GM18873 (cell line): ENCODE data around the gene GID4.

ENCODE experiments used
- ATAC-seq: cut with Tn5 transposase; IDR thresholded peaks from one replicate; pipeline ENCODE4 v1.9.1; 2021; ENCODE audit warnings: mild to moderate bottlenecking, moderate library complexity, moderate number of reproducible peaks; ENCODE audit not compliant: unreplicated experiment, low FRiP score

The GID4 gene

GRCh38 chr17:18015593-18015992 lies 23.6 kb upstream of the GID4 start:
- ATAC-seq: no peak

GRCh38 chr17:18016426-18016825 lies 22.8 kb upstream of the GID4 start:
- ATAC-seq: no peak

GRCh38 chr17:18017958-18018357 lies 21.2 kb upstream of the GID4 start:
- ATAC-seq: no peak

DNA sequence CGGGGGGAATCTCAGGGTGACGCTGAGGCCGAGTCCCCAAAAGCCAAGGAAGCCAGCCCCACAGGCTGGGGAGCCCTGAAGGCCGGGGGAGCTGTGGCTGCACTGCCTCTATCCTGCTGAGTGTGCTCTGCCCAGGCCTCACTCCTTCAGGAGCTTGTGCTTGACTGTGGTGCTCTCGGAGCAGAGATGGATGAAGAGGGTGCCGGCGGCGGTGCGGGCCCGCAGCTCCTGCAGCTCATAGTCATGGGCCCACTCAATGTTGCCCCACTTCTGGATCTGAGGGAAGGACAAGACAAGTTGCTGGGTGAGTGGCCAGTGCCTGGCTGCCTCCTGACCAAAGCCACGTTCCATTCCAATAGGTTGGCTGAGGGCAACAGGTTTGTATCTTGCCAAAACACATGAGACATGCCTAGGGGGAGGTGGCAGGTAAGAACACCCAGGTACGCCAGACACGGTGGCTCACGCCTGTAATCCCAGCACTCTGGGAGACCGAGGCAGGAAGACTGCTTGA lies 20.7 kb upstream of the GID4 start:
- ATAC-seq: no peak

- no peak for ATAC-seq
Measured at GRCh38 chr17:18019838-18020154, 19.4 kb upstream of the GID4 start.

DNA sequence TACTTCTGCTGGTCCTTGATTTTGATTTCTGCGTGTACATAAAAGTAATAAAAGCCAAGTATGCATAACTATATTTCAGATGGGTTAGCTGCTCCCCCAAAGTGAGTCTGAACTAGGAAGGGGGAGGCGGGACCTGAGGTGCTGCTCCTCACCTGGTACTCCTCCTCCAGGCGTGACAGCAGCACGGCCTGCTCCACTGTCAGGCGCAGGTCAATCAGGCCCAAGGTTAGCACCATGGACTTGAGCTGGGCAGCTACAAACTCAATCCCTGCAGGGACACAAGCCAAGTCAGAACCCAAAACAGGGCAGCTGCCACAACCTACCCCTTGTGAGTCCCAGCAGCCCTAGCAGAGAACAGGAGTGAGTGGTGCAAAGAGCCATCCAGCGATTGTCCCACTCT lies 18.2 kb upstream of the GID4 start:
- no peak for ATAC-seq

DNA sequence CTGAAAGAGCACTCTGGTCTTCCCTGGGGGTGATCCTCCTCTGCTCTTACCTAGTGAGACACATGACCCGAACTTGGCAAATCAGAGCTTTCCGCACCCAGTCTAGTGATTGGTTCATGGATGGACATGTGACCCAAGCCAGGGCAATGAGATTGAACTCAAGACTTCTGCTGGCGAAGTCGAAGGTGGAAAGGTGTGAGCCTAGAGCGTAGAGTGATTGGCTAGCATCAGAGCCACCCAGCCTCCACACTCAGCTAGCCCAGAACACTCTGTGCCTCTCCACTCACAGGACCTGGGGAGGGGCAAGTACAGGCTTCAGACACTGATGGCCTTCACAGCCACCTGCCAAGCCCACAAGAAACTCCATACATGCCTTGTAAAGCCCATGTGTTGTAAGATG lies 17.8 kb upstream of the GID4 start:
- ATAC-seq: no peak

DNA sequence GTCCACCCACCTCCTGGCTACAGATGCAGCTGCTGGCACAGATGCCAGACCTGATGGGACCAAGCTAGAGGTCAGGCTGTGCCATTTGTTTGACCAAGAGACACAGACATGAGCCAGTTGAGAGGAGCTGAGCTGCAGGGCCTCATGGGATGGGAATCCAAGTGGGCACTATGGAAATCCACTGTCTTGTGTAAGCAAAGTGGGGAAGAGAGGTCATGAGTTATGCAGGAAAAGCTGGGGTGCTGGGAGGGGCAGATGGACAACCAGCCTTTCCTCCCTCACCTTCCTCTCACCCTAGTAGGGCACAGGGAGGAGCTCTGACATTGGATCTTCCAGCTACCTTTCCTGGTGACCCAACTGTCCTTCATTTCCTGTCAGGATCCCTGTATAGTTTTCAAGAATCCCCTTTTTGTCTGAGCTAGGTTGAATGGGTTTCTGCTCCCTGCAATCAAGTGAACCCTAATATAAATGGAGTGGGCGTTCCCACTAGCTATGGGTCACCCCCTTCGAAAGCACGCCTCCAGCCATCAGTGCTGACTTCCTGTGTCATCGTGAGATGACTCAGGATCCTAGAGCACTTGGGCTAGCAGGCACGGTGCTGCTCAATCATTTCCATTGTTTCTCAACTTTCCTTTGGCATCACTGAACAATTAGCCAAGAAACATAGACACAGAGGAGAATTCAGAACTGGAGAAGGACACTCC lies 13.8 kb upstream of the GID4 start:
- ATAC-seq: no peak

GRCh38 chr17:18025945-18026776 lies 13.0 kb upstream of the GID4 start:
- no peak for ATAC-seq

GRCh38 chr17:18027280-18027679 lies 11.9 kb upstream of the GID4 start:
- ATAC-seq: no peak

DNA sequence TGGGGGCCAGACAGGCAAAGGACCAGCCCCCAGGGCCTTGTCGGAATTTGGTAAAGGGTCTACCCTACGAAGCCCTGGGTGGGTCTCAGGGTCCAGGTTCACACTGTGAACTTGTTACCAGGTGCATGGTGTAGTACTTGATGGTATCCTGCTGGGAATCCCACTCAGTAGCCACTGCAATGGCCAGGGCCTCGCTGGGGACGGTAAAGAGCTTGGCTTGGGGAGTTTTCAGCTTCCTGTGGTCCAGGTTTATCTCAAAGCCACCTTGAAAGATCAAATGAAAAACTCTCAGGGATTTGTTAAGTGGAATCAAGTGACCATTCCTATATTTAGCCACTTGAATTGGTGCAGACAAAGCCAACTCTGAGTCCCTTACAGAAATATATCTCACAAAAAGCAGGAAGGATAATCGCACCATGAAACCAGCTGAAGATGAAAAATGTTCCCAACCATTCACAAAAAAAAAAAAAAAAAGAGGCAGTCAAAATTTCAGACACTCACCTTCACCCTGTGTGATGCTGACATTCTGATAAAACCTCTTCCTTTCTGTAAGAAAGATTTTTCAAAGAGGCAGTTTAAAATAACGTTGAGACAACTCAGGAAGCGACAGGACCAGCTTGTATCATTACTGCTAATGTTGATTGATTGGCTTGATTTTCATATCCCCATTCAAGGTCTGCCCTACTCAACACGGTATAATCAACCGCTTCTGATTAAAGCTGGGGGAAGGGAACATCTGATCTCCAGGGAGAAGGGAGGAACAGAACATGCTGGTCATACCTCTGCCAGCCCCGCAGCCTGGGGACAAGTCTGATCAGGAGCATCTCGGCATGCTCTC lies 10.9 kb upstream of the GID4 start:
- no peak for ATAC-seq

DNA sequence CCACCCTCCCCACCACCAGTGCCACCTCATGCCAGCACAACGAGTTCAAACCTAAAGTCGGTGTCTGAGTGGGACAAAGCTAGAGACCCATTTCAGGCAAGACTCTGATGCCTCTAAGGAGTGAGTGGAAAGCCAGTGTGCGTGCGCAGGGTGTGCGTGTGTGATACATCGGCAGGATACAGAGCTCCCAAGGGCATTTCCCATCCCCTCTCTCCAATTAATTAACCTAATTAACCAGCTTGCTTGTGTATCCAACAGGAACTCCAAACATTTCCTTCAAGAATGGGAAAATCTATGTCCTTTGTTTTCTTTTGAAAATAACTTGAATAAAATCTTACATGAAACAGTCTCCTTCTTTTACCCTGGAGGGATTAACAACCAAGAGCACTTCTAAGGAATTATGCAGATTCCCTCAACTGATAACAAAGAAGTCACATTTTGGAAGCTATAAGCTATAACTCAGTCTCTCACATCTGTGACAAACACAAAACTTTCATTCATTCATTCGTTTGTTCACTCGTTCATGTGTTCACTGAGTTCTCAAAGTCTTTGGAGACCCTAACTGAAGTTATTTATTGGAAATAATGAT lies 10.2 kb upstream of the GID4 start:
- no peak for ATAC-seq

DNA sequence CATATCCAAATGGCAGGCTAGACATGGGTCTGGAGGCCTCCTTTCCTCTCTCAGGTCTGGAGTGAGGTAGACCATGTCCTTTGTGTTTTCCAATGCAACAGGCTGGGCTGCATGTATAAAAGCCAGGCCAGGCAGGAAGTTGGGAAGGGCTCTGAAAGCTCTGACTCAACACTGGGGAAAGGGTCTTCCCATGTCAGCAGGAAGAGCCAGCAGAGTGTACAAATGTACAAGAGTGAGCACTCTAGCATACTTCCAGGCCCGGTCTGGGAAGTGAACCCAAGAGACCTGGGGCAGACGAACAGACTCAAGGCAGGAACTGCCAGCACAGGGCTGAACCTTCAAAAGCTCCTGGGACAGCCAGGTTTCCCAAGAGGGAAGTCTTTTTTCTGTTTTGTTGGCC lies 7.3 kb upstream of the GID4 start:
- ATAC-seq: no peak

GRCh38 chr17:18033442-18034099 lies 5.6 kb upstream of the GID4 start:
- no peak for ATAC-seq

- no peak for ATAC-seq
Measured at GRCh38 chr17:18035704-18036103, 3.5 kb upstream of the GID4 start.

GRCh38 chr17:18037486-18037885 lies 1.7 kb upstream of the GID4 start:
- no peak for ATAC-seq

GRCh38 chr17:18038149-18038850 lies 908 bp upstream of the GID4 start:
- ATAC-seq: no peak

DNA sequence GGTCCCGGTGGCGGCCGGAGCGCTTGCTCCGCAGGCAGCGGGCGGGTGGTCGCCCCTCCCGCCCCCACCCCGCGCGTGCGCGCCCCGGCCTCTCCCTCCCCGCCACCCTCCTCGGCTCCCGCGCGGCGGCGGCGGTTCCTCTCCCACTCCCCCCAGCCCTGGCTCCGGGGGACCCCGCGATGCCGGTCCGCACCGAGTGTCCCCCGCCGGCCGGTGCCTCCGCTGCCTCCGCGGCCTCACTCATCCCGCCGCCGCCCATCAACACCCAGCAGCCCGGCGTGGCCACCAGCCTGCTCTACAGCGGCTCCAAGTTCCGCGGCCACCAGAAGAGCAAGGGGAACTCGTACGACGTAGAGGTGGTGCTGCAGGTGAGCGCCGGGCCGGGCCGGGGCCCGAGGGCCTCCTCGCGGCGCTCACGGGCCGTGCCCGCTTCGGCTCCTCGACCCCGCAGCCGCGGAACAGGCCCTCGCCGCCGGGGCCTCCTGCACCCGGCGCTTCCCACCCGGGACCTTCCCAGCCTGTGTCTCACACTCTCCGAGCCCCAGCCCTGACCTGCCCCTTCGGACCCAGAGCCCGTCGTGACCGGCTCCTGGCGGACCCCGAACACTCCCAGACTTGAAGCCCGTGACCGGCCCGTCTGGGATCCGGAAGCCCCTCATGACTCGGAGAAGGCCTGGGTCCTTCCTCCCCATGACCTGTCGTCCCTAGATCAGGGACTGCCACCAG lies 490 bp downstream of the GID4 start:
- ATAC-seq: peak; percentile 7

GRCh38 chr17:18040261-18040858 lies 1.2 kb downstream of the GID4 start:
- ATAC-seq: no peak
